Esophagus muscularis mucosa (tissue), 4 donors: Measurements from ENCODE around the gene AGAP9. TPM values are rescaled to one million over a fixed set of nuclear protein-coding genes. Genes with fewer than 3 reads are reported as not detected.
"Not testable (repeated sequence)": the region's sequence is repeated elsewhere in the genome, so short reads cannot be mapped to it uniquely, and the experiment has no call there.

ENCODE experiments used
- DNase-seq: peaks from one replicate; pipeline ENCODE4 v3.0.0-alpha.2; 2017; ENCODE audit errors: extremely low spot score
- H3K27ac ChIP-seq, 4 donors: fragments of 200-600 bp; sonication (generic); replicated peaks in 1 of 4; 1 replicate in 3 of 4; 2 replicates in 1 of 4; pipeline ENCODE4 v1.5.1; 2016 to 2019; ENCODE audit warnings: mild to moderate bottlenecking in 1 of 4
- H3K27me3 ChIP-seq, 4 donors: fragments of 200-600 bp; sonication (generic); one replicate each; pipeline versions ENCODE4 v1.5.1 to v1.6.0; 2016 to 2019
- H3K36me3 ChIP-seq, 4 donors: fragments of 200-600 bp; sonication (generic); one replicate each; pipeline ENCODE4 v1.5.1; 2016 to 2019
- H3K4me1 ChIP-seq, 4 donors: fragments of 200-600 bp; sonication (generic); one replicate each; pipeline ENCODE4 v1.5.1; 2016 to 2019
- H3K4me3 ChIP-seq, 4 donors: fragments of 200-600 bp; sonication (generic); 1 replicate in 2 of 4; 2 replicates in 2 of 4; pipeline ENCODE4 v1.5.1; 2016 to 2019; ENCODE audit warnings: mild to moderate bottlenecking in 4 of 4, moderate library complexity in 1 of 4
- H3K9me3 ChIP-seq, 4 donors: fragments of 200-600 bp; sonication (generic); 1 replicate in 3 of 4; 2 replicates in 1 of 4; pipeline ENCODE4 v1.5.1; 2016 to 2019
- WGBS: methylation state at CpG from one replicate; pipeline ENCODE4 v1.1.5; 2018; 5-methylcytosine and 5-hydroxymethylcytosine counted together
- intact Hi-C: fragments of 100-400 bp; cut with DNase I; formaldehyde crosslinking; loops from one replicate; pipeline ENCODE4 v1.15.1; 2023
- total RNA-seq, 4 donors: library from RNA; depleted of rRNA; stranded (reverse); fragments of >200 nt; gene quantifications; one replicate each; pipeline versions ENCODE4 v1.1.0 to v1.2.1, GENCODE V29; 2016

Gene AGAP9
- total RNA-seq, 4 donors from 2014 or later, result 2.6 to 5.4 (median 3.8) TPM

- intact Hi-C loops, H3K27me3 ChIP-seq, DNase-seq, H3K4me1 ChIP-seq, H3K9me3 ChIP-seq, H3K4me3 ChIP-seq, H3K36me3 ChIP-seq, H3K27ac ChIP-seq: not testable (repeated sequence)
- no CpG with 5 or more reads among the region's 1 CpG for WGBS
Measured at GRCh38 chr10:47482367-47482766, 41.1 kb downstream of the AGAP9 start.

- H3K27me3 ChIP-seq, intact Hi-C loops, H3K4me3 ChIP-seq, H3K36me3 ChIP-seq, H3K27ac ChIP-seq, H3K4me1 ChIP-seq, H3K9me3 ChIP-seq: not testable (repeated sequence)
- no CpG with 5 or more reads among the region's 6 CpGs for WGBS
- DNase-seq, result peak; percentile 5
Measured at GRCh38 chr10:47481768-47482181, 41.7 kb downstream of the AGAP9 start.

DNA sequence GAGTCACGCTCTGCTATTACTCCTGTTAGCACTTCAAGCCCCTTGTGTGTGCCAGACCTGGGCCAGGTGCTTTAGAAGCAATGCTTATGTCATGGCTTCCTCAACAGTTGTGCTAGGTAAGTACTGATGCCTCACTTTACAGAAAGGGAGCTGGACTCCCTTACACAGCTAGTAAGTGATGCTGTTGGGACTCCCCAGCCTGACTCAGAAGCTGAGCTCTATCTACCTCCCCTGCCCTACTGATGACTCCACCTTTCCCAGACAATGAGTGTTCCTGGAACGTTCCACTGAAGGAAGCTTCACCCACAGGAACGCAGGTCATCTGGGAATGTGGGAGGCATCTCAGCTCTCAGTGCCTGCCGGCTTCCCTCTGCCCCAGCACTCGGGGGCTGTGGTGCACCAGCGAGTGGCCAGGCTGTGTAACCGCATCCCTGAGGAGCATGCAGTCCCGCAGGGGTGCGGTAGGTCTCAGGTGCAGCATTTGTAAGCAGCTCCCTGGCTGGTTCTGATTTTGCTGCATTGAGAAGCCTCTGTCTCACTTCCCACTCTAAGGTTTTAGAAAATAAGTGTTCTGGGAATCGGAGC, 42.2 kb downstream of the AGAP9 start:
- H3K4me3 ChIP-seq, H3K27me3 ChIP-seq, H3K4me1 ChIP-seq, intact Hi-C loops, H3K9me3 ChIP-seq, H3K36me3 ChIP-seq, DNase-seq, H3K27ac ChIP-seq: not testable (repeated sequence)
- WGBS, result no CpG with 5 or more reads among the region's 10 CpGs

DNA sequence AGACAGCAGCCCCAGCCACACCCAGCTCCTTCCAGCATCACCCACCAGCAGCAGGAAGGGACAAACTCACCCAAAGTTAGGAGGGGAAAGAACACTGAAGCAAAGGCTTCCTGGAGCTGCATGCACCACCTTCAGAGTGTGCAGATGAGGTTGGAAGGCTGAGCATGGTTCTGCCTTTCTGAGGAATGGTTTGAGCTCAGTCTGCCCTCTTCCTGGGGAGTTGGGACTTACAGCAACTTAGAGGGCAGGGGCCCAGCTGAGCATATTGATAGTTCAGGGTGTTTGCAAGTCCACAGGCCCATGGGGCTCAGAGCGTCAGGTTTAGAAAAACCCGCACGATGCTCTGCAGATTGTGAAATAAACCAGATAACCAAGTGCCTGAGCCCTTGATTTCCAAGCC, 43.3 kb downstream of the AGAP9 start:
- DNase-seq, H3K36me3 ChIP-seq, H3K27ac ChIP-seq, H3K4me1 ChIP-seq, intact Hi-C loops, H3K9me3 ChIP-seq, H3K4me3 ChIP-seq, H3K27me3 ChIP-seq: not testable (repeated sequence)
- no CpG with 5 or more reads among the region's 3 CpGs for WGBS

- intact Hi-C loops, DNase-seq, H3K4me3 ChIP-seq, H3K27me3 ChIP-seq, H3K27ac ChIP-seq, H3K9me3 ChIP-seq, H3K4me1 ChIP-seq, H3K36me3 ChIP-seq: not testable (repeated sequence)
- 89% methylated on average over 3 of the region's 5 CpGs for WGBS
Measured at GRCh38 chr10:47478114-47478513, 45.3 kb downstream of the AGAP9 start.

DNA sequence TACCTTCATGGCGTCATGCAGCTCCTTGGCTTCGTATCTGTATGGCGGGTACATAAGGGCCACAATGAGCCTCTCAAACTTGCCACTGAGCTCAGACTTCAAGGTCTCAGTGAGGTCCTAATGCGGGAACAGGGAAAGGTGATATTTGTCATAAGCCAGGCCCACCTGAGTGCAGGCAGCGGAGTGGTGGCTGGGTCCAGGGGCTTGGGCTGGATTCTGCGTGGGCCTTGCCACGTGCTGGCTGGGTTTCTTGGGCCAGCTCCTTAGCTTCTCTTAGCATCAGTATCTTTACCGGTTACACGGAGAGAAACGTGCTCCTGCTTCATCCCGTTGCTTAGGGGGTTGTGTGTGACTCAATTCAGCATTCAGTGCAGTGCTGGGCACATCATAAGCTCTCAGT, 46.4 kb downstream of the AGAP9 start:
- DNase-seq, H3K27ac ChIP-seq, H3K4me3 ChIP-seq, H3K9me3 ChIP-seq, H3K4me1 ChIP-seq, H3K36me3 ChIP-seq, H3K27me3 ChIP-seq, intact Hi-C loops: not testable (repeated sequence)
- no CpG with 5 or more reads among the region's 11 CpGs for WGBS

- H3K27me3 ChIP-seq, intact Hi-C loops, H3K9me3 ChIP-seq, H3K27ac ChIP-seq, H3K36me3 ChIP-seq, H3K4me3 ChIP-seq, H3K4me1 ChIP-seq: not testable (repeated sequence)
- DNase-seq, result peak; percentile 68
- 100% methylated on average over 1 of the region's 5 CpGs for WGBS
Measured at GRCh38 chr10:47475101-47475500, 48.3 kb downstream of the AGAP9 start.

DNA sequence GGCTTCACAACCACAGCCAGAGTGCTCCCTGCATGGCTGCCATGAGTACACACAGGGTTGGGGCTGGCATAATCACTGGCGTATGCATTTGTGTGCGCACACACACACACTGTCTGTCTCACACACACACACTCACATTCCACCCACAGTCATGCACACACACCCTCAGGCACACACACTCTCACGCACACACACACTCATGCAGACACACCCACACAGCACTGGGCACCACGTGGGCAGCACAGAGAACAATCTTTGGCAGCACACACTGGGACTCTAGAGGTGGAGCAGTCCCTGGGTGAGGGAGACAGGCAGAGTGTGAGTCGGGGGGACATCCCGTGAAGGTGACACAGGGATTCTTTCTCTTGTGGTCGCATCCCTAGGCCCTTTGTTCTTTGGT, 49.9 kb downstream of the AGAP9 start:
- H3K4me1 ChIP-seq, H3K9me3 ChIP-seq, H3K27me3 ChIP-seq, H3K4me3 ChIP-seq, DNase-seq, H3K27ac ChIP-seq, H3K36me3 ChIP-seq, intact Hi-C loops: not testable (repeated sequence)
- no CpG with 5 or more reads among the region's 7 CpGs for WGBS

- WGBS, result no CpG with 5 or more reads among the region's 3 CpGs
- H3K9me3 ChIP-seq, H3K36me3 ChIP-seq, H3K4me3 ChIP-seq, H3K27ac ChIP-seq, intact Hi-C loops, H3K27me3 ChIP-seq, H3K4me1 ChIP-seq, DNase-seq: not testable (repeated sequence)
Measured at GRCh38 chr10:47472647-47473046, 50.8 kb downstream of the AGAP9 start.

- H3K36me3 ChIP-seq, H3K4me3 ChIP-seq, H3K27ac ChIP-seq, H3K27me3 ChIP-seq, DNase-seq, intact Hi-C loops, H3K4me1 ChIP-seq, H3K9me3 ChIP-seq: not testable (repeated sequence)
- WGBS, result no CpG with 5 or more reads among the region's 5 CpGs
Measured at GRCh38 chr10:47472072-47472471, 51.4 kb downstream of the AGAP9 start.

DNA sequence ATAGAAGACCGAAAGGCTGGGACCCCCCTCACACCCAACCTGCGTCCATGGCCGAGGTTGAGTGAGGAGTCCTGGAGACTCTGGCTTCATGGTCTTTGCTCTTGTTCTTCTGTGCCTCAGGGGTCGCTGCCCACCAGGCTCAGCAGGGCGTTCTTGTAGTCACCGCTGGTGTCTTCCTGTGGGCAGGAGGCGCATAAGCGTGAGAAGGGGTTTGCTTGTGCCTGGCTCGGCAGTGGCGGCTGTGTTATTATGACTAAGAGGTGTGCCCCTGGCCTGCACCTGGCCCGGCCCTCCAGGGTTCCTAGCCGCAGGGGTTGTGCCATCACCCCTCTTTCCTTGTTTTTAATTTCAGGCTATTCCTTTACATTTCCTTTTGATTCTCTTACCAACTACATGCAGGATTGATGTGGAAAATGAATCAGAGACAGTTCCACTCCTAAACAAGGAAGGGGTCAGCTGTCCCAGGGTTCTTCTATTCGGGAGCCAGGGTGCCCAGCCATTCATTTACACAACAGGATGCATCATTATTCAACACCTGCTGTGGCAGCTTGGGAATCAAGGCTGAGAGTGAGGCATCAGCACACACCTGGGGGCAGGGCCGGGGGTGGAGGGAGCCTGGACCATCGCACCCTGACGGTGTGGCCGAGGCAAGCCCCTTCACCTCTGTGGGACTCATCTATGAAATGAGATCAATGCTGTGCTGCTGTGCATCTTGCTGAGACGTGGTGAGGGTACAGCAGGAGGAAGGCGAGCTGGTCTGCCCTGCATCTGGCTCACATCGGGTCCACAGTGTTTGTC, 54.5 kb downstream of the AGAP9 start:
- H3K4me3 ChIP-seq, H3K27me3 ChIP-seq, H3K36me3 ChIP-seq, DNase-seq, H3K4me1 ChIP-seq, H3K27ac ChIP-seq, H3K9me3 ChIP-seq, intact Hi-C loops: not testable (repeated sequence)
- WGBS, result 96% methylated on average over 4 of the region's 20 CpGs

DNA sequence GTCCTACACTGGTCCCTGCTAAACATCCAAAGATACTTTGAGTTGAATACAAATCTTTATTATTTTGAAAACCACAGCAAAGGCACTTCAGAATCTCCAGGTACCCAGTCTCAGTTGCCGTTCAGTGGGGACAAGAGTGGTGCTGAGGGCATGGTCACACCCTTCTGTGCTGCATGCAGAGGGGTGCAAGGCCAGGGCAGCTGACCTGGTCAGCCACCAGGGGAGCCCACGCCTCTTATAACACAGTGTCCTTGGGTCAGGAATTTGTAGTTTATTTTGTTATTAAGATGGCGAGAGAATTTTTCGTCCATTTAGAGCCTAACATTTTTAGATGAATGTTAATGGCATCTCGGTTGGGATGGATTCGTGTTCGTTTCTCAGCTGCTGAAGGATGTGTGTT, 55.5 kb downstream of the AGAP9 start:
- H3K36me3 ChIP-seq, H3K27me3 ChIP-seq, DNase-seq, H3K9me3 ChIP-seq, H3K4me3 ChIP-seq, intact Hi-C loops, H3K27ac ChIP-seq, H3K4me1 ChIP-seq: not testable (repeated sequence)
- WGBS, result no CpG with 5 or more reads among the region's 7 CpGs

DNA sequence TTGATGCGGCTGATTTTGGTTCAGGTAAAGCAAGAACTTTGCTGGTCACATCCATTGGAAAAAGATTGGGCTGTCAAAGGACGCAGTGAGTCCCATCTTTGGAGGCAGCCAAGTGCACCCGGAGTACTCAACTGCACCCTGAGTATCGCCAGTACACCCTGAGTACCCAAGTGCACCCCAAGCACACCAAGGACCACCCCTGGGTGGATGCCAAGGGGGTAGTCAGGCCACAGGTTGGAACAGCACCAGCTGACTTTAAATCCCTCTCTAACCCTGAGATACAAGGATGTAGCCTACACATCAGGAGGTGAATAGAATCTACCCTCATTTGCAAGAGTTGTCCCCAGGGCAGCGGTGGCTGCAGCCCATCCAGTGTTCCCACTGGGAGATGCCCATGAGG, 56.0 kb downstream of the AGAP9 start:
- DNase-seq, intact Hi-C loops, H3K4me1 ChIP-seq, H3K9me3 ChIP-seq, H3K27me3 ChIP-seq, H3K4me3 ChIP-seq, H3K27ac ChIP-seq, H3K36me3 ChIP-seq: not testable (repeated sequence)
- whole genome bisulfite sequencing, result 90% methylated on average over 2 of the region's 5 CpGs
